PC-3 (cell line): ENCODE results near the gene PTPN14.

Source experiments
- EZH2 ChIP-seq: fragments of 300-600 bp; sonication (generic); IDR thresholded peaks from one replicate; pipeline ENCODE4 v1.6.1; 2017; ENCODE audit warnings: antibody characterized with exemption, mild to moderate bottlenecking, low read length; ENCODE audit not compliant: unreplicated experiment
- EZH2phosphoT487 ChIP-seq: fragments of 300-600 bp; sonication (generic); IDR thresholded peaks from 2 replicates; pipeline ENCODE4 v1.6.1; 2018; ENCODE audit warnings: mild to moderate bottlenecking, antibody characterized with exemption, low read length, borderline replicate concordance
- TF ChIP-seq, protein P1 (sequence below): fragments of 300-600 bp; sonication (generic); conservative IDR thresholded peaks from 2 replicates; pipeline ENCODE4 v1.5.1; 2017; ENCODE audit warnings: antibody characterized with exemption, low read depth, mild to moderate bottlenecking, low read length

DNA sequence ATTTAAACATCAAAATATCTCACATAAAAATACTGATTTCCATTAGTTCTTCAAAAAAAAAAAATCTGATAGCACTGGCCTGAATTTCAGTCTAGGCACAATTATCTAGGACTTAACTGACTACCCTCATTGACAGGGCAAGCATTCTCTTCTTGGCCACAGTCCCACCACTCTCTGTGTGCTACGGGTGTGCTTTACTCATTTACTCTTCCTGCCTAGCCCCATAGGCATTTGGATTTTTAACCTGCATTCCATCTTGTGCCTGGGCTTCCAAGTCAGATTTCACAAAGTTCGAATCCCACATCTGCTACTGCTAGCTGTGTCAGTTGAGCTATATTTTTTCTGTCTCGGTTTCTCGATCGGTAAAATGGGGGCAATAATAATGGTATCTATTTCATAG lies 38.0 kb downstream of the PTPN14 start:
- TF ChIP-seq, protein P1, sequence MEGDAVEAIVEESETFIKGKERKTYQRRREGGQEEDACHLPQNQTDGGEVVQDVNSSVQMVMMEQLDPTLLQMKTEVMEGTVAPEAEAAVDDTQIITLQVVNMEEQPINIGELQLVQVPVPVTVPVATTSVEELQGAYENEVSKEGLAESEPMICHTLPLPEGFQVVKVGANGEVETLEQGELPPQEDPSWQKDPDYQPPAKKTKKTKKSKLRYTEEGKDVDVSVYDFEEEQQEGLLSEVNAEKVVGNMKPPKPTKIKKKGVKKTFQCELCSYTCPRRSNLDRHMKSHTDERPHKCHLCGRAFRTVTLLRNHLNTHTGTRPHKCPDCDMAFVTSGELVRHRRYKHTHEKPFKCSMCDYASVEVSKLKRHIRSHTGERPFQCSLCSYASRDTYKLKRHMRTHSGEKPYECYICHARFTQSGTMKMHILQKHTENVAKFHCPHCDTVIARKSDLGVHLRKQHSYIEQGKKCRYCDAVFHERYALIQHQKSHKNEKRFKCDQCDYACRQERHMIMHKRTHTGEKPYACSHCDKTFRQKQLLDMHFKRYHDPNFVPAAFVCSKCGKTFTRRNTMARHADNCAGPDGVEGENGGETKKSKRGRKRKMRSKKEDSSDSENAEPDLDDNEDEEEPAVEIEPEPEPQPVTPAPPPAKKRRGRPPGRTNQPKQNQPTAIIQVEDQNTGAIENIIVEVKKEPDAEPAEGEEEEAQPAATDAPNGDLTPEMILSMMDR: no peak
- TF ChIP-seq EZH2 (no peak), EZH2phosphoT487 (no peak)
